Measurements from ENCODE around the gene PRR11. TPM values are rescaled to one million over a fixed set of nuclear protein-coding genes. Genes with fewer than 3 reads are reported as not detected.
"Not testable (repeated sequence)": the region's sequence is repeated elsewhere in the genome, so short reads cannot be mapped to it uniquely, and the experiment has no call there.

PRR11 gene
- polyA plus RNA-seq, 6 donors from 2014 or later = 0.16 to 0.47 (median 0.26) TPM; not detected in 3

DNA sequence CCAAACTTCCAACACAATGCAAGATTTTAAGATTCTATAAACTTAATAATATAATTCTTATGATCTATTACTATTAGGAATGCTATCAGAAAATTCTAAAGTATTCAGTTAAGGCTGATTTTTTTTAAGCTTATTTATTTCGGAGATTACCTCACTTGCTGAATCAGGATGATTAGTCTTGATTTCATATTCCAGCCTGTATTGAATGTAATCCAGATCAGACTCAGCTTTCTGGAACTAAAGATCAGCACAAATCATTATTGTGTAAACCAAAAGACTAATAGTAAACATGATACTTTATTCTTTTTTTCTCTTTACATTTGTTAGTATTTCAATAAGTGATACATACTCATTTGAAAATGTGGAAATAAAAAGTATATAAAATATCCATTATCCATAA, 24.4 kb upstream of the PRR11 start:
- Mint-ChIP-seq H3K27me3 (no peaks in the 10 kb centered on the region), H3K4me3 (no peak overlapping the region), H3K36me3 (peaks cover 0 to 8% of the 10 kb centered on the region in 2 donors), H3K27ac (no peak overlapping the region), H3K4me1 (no peaks in the 10 kb centered on the region), H3K9me3 (no peaks in the 10 kb centered on the region)
- ATAC-seq (ENCODE audit: low read depth in 2 of 2) = no peak
- DNase-seq = no peak

DNA sequence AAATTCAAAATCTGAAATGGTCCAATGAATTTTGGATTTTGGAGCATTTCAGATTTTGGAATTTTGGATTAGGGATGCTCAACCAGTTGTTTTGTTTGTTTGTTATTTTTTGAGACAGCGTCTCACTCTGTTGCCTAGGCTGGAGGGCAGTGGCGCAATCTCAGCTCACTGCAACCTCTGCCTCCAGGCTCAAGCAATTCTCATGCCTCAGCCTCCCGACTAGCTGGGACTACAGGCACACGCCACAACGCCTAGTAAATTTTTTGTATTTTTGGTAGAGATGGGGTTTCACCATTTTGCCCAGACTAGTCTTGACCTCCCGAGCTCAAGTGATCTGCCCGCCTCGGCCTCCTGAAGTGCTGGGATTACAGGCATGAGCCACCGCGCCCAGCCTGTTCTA, 17.2 kb upstream of the PRR11 start:
- ATAC-seq (ENCODE audit: low read depth in 2 of 2); DNase-seq; H3K36me3 Mint-ChIP-seq; H3K4me1 Mint-ChIP-seq; H3K27me3 Mint-ChIP-seq; H3K9me3 Mint-ChIP-seq; H3K4me3 Mint-ChIP-seq: not testable (repeated sequence)
- peak overlapping the region in 2 of 6 donors; percentile 53 to 57 for H3K27ac Mint-ChIP-seq

DNA sequence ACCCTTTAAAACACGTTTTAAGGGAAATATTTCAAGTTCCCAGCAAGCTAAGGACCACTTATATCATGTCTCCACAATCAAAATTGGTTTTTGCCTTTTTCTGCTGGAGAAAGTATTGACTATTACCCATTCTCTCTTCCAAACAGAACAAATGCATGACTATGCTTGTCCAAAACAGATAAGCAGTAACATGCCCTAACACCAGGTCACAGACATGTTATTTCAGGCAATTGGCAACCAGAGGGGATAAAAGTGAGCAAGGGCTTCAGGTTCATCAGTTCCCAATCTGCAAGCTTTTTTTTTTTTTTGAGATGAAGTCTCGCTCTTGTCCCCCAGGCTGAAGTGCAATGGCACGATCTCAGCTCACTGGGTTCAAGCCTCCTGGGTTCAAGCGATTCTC, 15.6 kb upstream of the PRR11 start:
- Mint-ChIP-seq H3K27ac (no peak overlapping the region), H3K36me3 (no peaks in the 10 kb centered on the region), H3K4me1 (no peaks in the 10 kb centered on the region), H3K4me3 (no peak overlapping the region), H3K27me3 (no peaks in the 10 kb centered on the region), H3K9me3 (no peaks in the 10 kb centered on the region)
- DNase-seq = no peak
- ATAC-seq (ENCODE audit: low read depth in 2 of 2) = no peak

DNA sequence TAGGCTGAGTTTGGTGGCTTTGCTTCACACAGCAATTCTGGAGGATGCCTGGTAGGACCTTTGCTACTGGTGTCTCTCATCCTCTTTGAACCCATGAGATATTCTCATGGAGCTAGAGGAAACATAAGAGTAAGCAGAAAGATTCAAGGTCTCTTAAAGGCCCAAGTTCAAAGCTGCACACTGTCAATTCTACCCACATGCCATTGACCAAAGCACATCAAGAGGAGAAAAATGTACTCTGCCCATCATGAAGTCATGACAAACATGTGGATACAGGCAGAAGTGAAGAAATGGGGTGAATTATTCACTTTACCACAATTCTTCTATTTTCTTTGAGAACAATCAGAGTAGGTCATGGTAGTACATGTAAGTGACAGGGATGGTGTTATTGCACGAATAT, 13.7 kb upstream of the PRR11 start:
- no peaks in the 10 kb centered on the region for H3K9me3 Mint-ChIP-seq
- ATAC-seq (ENCODE audit: low read depth in 2 of 2) = no peak
- no peaks in the 10 kb centered on the region for H3K36me3 Mint-ChIP-seq
- no peaks in the 10 kb centered on the region for H3K27me3 Mint-ChIP-seq
- H3K27ac Mint-ChIP-seq = no peak overlapping the region
- peaks cover 0 to 2% (median 0%) of the 10 kb centered on the region in 3 donors for H3K4me1 Mint-ChIP-seq
- no peak overlapping the region for H3K4me3 Mint-ChIP-seq
- no peak for DNase-seq

DNA sequence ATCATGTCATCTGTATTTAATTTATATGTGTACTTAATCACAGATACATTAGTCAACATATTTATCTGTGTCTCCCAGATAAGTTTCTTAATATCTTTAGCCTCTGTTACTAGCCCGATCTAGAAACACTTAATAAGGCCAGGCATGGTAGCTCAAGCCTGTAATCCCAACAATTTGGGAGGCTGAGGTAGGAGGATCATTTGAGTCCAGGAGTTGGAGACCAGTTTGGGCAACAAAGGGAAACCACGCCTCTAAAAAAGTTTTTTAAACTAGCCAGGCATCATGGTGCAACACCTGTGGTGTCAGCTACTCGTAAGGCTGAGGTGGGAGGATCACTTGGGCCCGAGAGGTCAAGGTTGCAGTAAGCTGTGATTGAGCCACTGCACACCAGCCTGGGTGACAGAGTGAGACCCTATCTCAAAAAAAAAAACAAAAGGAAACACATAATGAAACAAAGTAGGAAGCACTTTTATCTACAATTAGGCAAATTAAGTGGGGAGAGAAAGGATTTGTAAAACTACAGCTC, 9.9 kb upstream of the PRR11 start:
- H3K4me3 Mint-ChIP-seq = no peak overlapping the region
- no peaks in the 10 kb centered on the region for H3K27me3 Mint-ChIP-seq
- no peaks in the 10 kb centered on the region for H3K36me3 Mint-ChIP-seq
- DNase-seq = no peak
- ATAC-seq (ENCODE audit: low read depth in 2 of 2) = no peak
- H3K27ac Mint-ChIP-seq = peak overlapping the region in 1 of 6 donors; percentile 62
- peaks cover 0 to 2% (median 0%) of the 10 kb centered on the region in 3 donors for H3K4me1 Mint-ChIP-seq
- no peaks in the 10 kb centered on the region for H3K9me3 Mint-ChIP-seq

DNA sequence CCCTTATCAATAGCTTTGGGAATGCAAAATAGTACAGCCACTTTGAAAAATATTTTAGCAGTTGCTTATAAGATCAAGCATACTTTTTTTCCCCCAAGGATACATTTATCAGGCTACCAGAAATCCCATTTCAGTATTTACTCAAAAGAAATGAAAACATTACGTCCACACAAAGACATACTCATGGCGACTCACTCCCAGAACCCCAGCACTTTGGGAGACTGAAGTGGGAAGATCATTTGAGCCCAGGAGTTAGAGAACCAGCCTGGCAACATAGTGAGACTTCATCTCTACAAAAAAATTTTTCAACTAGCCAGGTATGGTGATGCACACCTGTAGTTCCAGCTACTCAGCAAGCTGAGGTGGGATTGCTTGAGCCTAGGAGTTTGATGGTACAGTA, 6.5 kb upstream of the PRR11 start:
- Mint-ChIP-seq H3K9me3 (no peaks in the 10 kb centered on the region), H3K27me3 (no peaks in the 10 kb centered on the region), H3K4me1 (peaks cover 0 to 13% (median 3%) of the 10 kb centered on the region in 3 donors), H3K4me3 (peak overlapping the region in 1 of 8 donors; percentile 30), H3K36me3 (no peaks in the 10 kb centered on the region), H3K27ac (no peak overlapping the region)
- DNase-seq (no peak), ATAC-seq (ENCODE audit: low read depth in 2 of 2) (no peak)

DNA sequence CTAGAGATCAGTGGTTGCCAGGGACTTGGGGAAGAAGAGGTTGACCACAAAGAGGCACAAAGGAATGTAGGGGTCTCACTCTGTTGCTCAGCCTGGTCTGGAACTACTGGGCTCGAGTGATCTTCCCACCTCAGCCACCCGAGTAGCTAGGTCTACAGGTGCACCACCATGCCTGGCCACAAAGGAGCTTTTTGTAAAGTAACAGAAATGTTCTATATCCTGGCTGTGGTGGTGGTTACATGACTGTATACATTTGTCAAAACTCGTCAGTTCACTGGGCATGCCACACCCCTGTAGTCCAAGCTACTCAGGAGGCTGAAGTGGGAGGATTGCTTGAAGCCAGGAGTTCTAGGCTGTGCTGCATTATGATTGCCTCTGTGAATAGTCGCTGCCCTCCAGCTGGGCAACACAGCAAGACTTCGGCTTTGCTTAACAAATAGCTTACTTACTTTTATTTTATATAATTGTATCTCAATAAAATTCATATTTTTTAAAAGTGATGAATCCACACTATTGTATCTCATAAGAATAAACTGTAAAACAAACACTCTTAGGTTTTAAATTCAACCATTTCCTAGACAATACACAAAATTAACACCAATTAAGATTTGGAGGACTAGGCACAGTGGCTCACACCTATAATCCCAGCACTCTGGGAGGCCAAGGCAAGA, 5.6 kb upstream of the PRR11 start:
- Mint-ChIP-seq H3K36me3 (no peaks in the 10 kb centered on the region), H3K4me3 (peak overlapping the region in 1 of 8 donors; percentile 52), H3K27me3 (no peaks in the 10 kb centered on the region), H3K4me1 (peaks cover 0 to 17% (median 7%) of the 10 kb centered on the region in 3 donors), H3K27ac (peak overlapping the region in 1 of 6 donors; percentile 44), H3K9me3 (no peaks in the 10 kb centered on the region)
- ATAC-seq (ENCODE audit: low read depth in 2 of 2) (no peak), DNase-seq (no peak)

DNA sequence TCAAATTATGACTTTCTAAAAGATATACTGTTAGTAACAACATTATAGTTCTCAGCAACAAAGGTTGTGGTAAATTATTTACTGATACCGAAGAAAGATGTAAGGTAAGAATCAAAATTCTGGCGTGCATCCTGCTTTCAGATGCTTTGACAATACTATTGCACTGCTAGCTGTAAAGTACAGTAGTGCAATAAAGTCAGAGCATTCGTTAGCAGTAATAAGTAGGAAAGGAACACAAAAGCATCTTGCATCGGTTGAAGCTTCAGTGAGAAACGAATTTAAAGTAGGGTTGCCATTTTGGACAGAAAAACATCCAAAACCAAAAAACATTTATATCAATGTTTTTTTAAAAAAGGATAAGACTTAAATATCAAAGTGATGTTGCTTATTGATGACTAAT, 4.5 kb upstream of the PRR11 start:
- Mint-ChIP-seq H3K4me1 (peaks cover 0 to 15% (median 7%) of the 10 kb centered on the region in 3 donors), H3K4me3 (no peak overlapping the region), H3K9me3 (no peaks in the 10 kb centered on the region), H3K36me3 (no peaks in the 10 kb centered on the region), H3K27ac (no peak overlapping the region), H3K27me3 (no peaks in the 10 kb centered on the region)
- ATAC-seq (ENCODE audit: low read depth in 2 of 2) = no peak
- no peak for DNase-seq

DNA sequence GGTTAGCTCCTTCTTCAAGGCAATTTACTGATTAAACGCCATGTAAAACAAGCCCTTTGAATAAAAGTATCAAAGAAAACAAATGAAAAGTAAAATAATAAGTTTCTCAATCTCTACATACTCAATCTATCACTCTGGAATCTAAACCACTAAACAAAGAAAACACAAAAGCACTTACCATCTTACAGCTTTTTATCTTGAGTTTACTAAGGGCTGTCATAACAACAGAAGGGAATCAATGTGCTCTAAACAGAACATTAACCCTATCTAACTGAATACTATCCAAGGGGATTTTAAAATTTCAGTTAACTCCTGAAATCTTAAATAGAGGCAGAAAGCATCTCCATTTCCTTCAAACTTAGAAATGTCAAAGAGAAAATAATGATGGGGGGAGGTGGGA, 4.0 kb upstream of the PRR11 start:
- ATAC-seq (ENCODE audit: low read depth in 2 of 2) (no peak), DNase-seq (no peak)
- Mint-ChIP-seq H3K27me3 (no peaks in the 10 kb centered on the region), H3K4me1 (peaks cover 0 to 15% (median 7%) of the 10 kb centered on the region in 3 donors), H3K27ac (no peak overlapping the region), H3K9me3 (no peaks in the 10 kb centered on the region), H3K4me3 (peak overlapping the region in 1 of 8 donors; percentile 74), H3K36me3 (no peaks in the 10 kb centered on the region)

DNA sequence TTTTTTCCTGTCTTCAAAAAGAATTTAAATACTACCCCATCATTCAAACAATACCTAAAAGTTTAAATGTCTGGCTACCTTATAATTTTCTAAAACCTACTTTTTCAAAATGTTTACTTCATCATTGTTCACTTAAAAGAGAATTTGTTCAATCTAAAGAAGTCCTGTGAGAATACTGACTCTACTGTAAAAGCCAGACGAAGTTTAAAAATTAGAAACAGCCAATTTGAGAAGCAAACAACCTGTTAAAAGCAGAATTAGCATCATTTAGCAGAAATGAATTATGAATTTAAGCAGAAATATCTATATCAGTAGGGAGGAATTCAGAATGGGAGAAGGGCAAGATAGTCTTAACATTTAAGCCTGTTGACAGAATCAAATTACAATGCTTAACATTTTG, 2.6 kb upstream of the PRR11 start:
- peak overlapping the region in 1 of 8 donors; percentile 39 for H3K4me3 Mint-ChIP-seq
- peaks cover 0 to 15% (median 7%) of the 10 kb centered on the region in 3 donors for H3K4me1 Mint-ChIP-seq
- no peaks in the 10 kb centered on the region for H3K36me3 Mint-ChIP-seq
- no peak overlapping the region for H3K27ac Mint-ChIP-seq
- DNase-seq = no peak
- no peaks in the 10 kb centered on the region for H3K9me3 Mint-ChIP-seq
- no peaks in the 10 kb centered on the region for H3K27me3 Mint-ChIP-seq
- ATAC-seq (ENCODE audit: low read depth in 2 of 2) = no peak

DNA sequence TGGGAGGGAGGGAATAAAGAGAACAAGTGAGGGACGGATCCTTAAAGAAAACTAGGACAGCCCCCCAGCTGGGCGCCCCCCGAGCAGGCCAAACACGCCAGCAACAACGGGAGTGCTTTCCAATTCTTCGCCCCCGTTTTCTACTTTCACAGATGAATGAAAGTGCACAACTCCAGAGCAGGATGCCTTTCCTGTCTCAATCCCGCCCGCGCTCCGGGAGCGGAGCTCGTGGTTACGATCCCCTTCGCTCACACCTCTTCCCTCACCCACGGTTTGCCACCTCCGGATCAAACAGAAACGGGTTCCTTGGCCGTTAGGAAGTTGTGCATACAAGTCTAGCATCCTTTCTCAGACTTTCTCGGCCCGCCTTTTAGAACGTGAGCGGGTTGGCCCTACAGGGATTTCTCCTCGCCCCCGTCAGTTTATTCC, 1.2 kb upstream of the PRR11 start:
- no peaks in the 10 kb centered on the region for H3K9me3 Mint-ChIP-seq
- no peaks in the 10 kb centered on the region for H3K36me3 Mint-ChIP-seq
- H3K4me1 Mint-ChIP-seq = peaks cover 0 to 15% (median 7%) of the 10 kb centered on the region in 3 donors
- H3K27ac Mint-ChIP-seq = peak overlapping the region in 2 of 6 donors; percentile 24 to 60
- H3K4me3 Mint-ChIP-seq = no peak overlapping the region
- H3K27me3 Mint-ChIP-seq = no peaks in the 10 kb centered on the region
- ATAC-seq (ENCODE audit: low read depth in 2 of 2) = no peak
- DNase-seq = peak; percentile 5

DNA sequence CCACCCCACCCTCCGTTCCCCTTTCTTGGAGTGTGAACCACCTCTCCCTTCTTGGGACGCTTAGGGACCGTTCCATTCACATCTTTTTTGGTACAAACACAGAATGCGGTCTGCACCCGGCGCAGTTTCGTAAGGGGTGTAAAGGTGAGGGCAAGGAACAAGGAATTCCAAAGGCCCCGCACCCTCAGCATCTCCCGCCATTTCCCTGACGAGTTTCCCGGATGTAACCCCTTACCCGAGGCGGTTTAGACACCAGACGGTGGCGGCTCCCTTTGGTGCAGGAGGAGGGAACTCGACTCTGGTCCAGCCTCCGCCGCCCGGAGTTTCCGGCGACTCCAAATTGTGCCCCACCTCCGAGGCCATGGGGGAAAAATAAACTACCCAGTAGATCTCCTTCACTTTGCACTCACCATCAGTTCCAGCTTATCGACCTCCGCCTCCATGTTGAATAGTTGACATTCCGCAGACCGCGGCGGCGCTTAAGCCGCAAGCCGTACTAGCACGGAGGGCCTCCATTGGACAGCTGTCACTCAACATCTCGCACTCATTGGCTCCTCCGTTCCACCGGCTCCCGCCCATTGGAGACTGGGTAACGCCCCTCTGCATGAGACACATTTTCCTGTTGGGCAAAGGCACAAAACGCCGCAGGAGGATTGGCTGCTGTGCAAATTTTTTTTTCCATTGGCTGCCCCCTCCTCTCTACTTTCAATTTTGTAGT, 666 bp upstream of the PRR11 start, which contains the start of gene SKA2:
Gene SKA2 (minus strand): TSS at position 466 of the 718 bp plus-strand sequence. CDS start 23 bp downstream, at position 443.
- peaks cover 0 to 15% (median 7%) of the 10 kb centered on the region in 3 donors for H3K4me1 Mint-ChIP-seq
- no peak for DNase-seq
- H3K9me3 Mint-ChIP-seq = no peaks in the 10 kb centered on the region
- peak within 1 kb of the TSS in 3 of 6 donors; percentile 24 to 60 (median 32) for H3K27ac Mint-ChIP-seq
- H3K27me3 Mint-ChIP-seq = no peaks in the 10 kb centered on the region
- peak; percentile 82 to 83 for ATAC-seq (ENCODE audit: low read depth in 2 of 2)
- H3K4me3 Mint-ChIP-seq = no peak within 1 kb of the TSS
- no peaks in the 10 kb centered on the region for H3K36me3 Mint-ChIP-seq

DNA sequence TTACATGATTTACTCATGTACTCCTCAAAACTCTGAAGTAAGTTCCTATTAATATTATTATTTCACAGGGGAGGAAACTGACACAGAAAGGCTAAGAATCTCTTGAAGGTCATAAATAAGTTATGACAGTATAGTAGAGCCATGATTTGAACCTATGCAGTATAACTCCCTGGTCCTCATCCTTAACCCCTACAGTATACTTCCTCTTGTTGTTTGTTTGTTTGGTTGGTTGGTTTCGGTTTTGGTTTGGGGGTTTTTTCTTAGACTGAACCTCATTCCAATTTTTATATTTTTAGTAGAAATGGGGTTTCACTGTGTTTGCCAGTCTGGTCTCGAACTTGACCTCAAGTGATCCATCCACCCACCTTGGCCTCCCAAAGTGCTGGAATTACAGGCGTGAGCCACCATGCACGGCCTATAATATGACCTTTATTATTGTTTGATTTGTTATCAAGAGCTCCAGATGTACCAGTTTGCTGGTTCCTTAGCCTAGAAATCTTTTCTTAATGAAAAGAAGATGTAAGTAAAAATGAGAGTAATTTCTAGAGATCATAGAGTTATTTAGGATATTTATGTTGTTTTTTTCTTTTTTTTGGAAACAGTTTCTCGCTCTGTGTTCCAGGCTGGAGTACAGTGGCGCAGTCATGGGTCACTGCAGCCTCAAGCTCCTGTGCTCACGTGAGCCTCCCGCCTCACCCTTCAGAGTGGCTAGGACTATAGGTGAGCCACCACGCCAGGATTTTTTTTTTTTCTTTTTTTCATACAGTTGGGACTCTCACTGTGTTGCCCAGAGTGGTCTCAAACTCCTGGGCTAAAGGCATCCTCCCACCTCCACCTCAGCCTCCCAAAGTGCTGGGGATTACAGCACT, 4.8 kb downstream of the PRR11 start:
- Mint-ChIP-seq H3K4me1 (no peaks in the 10 kb centered on the region), H3K9me3 (no peaks in the 10 kb centered on the region), H3K36me3 (no peaks in the 10 kb centered on the region), H3K27me3 (no peaks in the 10 kb centered on the region), H3K4me3 (no peak overlapping the region), H3K27ac (peak overlapping the region in 2 of 6 donors; percentile 69 to 86)
- no peak for ATAC-seq (ENCODE audit: low read depth in 2 of 2)
- no peak for DNase-seq

Measured in naive B cell (primary cell).